Activated CD8-positive, alpha-beta memory T cell treated with anti-CD3 and anti-CD28 coated beads, Interleukin-2, amount 50 U/mL, for 24 hours (primary cell): Measurements from ENCODE around the gene BDH2.

Experiments used
- DNase-seq: peaks from one replicate; pipeline ENCODE4 v3.0.0-alpha.2; 2020; ENCODE audit errors: extremely low read depth

BDH2 gene

DNA sequence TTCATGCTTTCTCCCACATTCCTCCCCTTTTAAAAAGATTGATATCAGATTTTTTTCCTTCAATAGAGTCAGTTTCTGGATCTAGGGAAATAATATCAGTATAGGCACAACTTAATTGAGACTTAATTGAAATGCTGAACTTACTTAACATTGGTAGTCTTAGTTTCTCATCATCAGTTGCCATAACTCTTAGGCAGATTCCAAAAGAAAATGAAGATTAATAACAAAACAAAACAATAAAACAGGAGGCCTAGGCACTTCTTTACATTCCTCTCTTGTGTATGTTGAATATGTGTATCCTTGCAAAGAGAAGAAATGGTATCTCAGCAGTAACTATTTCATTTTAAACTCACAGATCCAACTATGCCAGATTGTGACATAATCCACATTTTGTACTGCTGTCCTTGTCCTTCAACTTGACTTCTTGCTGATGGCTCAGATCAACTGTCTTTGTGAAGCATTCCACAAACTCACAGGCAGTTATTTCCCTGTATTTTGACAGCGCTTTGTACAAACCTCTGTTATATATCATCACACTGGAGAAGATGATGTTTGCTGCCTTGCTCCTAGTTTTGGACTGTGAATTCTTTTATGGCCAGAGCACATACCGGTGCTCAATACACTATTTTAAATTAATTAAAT lies 14.0 kb downstream of the BDH2 start:
- DNase-seq = no peak

DNA sequence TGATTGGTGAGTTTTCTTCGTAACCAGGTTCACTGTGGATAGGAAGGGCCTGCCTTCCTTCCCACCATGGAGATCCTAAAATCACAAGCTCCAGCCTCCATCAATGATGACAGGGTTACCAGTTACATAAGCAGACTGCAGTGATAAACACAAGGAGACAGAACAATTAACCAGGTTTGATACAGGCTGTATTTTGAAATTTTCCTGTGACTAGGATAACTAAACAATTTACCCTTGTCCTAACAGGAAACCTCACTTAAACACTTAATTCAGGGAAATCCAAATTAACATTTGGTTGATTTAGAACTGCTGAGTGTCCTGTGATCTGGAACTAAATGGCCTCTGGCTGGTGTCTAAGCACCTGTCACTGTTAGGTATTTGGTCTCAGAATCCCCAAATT lies 20.0 kb downstream of the BDH2 start:
- no peak for DNase-seq

DNA sequence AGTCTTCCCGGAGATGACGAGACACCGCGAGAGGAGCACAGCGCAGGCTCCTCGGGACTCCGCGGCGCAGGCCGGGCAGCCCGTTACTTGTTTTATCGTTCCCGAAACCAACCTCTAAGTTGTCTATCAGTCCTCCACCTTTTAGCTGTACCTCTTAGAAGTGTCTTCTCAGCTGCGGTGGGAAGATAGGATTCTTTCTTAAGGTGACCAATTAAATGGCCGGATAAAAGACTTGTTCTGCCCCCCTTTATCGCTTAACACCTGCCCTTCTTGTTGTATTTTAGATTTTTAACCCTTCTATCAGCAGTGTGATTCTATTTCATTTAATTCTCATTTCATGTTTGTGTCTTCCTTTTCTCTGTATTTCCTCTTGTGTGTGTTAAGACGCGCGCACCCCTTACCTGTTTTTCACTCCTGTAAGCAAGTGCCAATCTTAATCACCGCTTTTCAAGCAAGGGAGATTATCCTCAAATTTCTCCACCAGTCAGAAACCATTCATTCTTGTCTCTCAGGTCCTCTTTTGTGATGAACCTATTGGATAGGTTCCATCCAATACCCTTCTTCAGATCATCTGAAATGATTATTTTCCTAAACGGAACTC lies 22.8 kb downstream of the BDH2 start, which contains the start of gene SLC9B2:
TSS of gene SLC9B2 (minus strand) at position 15 of the 601 bp plus-strand sequence. CDS start 9,211 bp downstream, outside the sequence.
- no peak for DNase-seq

DNA sequence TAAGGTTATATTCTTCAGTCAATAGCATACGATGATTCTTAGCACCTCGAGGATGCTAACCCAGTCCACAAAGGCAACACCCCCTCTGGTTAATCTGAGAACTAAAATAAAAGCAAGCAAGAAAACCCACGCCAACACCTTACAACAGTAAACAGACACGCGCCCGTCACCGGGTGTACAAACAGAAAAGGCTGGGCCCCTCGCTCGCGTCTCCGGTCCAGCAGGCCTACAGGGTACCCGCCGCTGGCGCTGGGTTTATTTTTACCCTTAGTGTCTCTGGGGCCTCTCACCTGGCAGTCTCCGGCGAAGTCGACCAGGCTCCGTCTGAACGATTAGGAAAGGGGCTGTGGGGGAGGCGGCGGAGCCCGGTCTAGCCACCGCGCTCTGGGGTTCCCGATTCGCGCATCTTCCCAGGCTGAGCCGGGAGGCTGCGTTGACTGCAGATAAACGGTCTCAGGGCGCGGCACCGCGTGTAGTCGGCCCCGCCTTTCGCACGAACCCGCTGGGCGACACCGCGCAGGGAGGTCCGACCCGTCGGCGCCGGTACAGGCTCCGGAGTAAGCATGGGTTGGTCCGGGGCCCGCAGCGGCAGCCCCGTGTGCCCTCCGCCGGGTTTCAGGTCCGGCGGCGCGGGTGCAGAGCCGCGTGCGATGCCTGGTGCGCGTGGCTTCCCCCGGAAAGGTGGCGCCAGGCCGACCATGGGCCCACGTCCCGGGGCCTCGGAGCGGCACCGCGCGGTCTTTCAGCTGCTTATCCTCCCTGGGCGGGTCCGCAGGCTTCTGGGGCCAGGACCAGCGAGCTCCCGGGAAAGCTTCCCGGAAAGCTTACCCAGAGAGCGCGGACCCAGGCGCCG lies 23.5 kb downstream of the BDH2 start:
- peak; percentile 20 for DNase-seq

DNA sequence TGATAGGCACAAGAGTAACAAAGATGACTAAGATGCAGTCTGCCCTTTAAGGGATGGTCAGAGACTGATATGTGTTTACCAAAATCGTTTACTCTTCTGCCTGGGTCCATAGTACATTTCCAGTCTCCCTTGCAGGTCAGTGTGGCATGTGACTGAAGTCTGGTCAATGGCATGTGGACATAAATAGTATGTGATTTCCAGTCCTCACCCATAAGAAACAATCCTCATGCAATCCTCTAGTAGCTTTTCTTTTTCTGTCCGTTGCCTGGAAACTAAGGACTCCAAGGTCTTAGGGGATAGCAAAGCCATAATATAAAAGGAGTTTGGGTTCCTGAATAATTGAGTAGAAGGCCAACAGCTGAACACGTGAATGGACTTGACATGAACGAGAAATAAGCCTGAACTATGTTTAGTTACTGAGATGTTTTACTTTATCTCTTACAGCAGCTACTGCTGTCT lies 24.2 kb downstream of the BDH2 start:
- DNase-seq = no peak

DNA sequence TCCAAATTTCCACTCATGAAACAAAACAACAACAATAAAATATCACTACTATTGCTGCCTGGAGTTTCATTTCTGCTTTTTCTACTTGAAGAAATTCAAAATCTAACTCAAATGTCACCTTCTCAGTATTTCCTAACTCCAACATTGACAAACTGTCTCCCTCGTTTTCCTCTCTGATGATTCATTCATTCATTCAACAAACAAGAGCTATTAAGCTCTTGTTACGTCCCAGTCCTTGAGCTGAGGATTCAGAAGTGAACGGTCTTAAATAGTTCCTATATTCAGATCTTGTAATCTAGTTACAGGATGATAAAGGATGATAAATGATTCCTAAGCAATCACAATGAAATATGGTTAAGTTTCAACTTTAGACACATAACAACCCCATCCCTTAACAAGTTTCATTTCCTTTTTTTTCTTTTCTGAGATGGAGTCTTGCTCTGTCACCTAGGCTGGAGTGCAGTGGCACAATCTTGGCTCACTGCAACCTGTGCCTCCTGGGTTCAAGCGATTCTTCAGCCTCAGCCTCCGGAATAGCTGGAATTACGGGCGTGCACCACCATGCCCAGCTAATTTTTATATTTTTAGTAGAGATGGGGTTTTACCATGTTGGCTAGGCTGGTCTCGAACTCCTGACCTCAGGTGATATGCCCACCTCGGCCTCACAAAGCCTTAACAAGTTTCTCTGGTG lies 24.7 kb downstream of the BDH2 start:
- no peak for DNase-seq

DNA sequence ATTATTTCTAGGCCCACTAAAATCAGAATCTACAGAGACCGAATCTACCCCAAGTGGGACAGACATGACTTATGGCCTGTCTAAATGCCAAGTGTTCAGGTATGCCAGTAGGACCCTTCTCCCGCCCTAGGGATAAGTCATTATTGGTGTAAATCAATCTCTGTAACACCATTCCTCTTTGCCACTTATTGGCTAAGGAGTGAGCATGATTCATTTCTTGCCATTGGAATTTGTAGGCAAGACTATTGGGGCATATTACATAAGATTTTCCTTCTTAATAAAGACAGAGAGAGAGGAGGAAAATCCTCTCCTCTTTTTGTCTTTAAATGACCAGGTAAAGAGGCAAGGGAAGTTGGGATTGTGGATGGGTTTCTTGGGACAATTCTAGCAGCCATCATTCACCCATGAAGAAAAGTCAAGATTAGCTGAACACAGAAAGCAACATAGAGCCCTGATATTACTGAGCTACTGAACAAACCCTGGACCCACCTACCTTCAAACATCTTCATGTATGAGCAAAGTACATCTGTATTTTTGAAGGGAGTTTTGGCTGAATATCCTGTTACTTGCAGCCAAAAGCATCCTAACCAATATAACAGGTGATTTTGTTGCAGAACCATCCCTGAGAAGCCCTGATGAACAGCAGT lies 25.7 kb downstream of the BDH2 start:
- DNase-seq = no peak

DNA sequence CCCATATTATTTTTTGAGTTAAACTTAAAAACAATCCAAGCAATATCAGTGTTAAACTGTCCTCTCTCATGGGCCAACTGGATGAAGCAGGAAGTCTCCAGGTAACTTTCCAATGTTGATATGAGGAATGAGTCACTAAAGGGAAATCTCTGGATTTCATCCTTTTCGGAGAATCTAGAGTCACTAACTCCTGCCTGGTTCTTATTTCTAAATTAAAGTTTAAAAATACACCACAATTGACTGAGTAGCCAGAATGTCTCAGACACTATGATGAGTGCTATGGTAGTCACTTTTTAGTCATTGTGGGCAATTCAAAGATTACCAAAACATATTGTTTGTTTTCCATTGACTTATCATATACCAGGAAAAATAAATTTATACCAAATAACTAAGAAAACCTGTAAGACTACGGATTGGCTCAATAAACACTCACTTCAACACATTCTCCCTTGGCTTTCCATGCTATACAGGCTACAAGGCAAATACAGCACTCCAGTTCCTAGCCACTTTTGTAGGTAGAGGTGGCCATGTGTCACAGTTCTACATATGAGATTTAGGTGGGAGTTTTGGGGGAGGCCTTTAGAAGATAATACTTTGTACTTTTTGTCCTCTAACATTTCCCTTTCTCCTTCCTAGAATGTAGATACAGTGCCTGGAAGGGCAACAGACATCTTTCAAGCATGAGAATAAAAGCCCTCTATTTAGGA lies 31.6 kb downstream of the BDH2 start:
- no peak for DNase-seq

DNA sequence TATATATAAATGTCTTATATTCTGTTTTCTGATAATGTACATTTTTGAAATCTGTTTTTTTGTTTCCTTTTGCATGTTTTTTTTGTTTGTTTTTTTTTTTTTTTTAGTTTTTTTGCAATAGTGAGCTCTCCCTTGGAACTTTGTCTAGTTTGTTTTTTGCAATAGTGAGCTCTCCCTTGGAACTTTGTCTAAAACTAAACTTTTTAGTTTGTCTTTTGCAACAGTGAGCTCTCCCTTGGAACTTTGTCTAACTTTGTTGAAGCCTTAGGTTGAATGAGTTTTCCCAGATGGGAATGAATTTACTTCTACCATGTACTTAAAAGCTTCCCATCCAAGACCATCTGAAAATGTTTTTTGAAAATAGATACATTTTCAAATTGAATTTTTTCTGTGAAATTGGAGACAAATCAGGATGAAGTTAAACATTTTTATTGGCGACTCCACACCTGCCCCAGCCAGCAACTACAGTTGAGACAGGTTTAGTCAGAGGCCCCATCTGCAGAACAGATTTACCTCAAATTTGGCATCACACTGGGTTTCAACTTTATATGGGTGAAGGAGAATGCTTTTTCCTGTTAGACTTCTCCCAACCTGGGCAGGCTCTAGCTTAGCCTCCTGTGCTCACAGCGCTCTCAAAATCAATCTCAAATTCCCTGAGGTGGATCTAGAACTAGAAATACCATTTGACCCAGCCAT lies 39.0 kb downstream of the BDH2 start:
- DNase-seq = no peak

DNA sequence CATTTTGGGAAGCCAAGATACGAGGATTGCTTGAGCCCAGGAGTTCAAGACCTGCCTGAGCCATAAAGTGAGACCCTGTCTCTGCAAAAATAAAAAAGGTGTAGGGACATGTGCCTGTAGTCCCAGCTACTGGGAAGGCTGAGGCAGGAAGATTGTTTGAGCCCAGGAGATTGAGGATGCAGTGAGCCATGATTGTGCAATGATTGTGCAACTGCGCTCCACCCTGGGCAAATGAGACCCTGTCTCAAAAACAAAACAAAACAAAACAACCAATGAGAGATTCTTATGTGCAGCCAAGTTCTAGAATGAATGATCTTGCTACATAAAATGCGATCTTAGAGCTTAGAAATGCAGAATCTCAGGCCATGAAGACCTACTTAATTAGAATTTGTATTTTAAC lies 45.6 kb downstream of the BDH2 start:
- no peak for DNase-seq

DNA sequence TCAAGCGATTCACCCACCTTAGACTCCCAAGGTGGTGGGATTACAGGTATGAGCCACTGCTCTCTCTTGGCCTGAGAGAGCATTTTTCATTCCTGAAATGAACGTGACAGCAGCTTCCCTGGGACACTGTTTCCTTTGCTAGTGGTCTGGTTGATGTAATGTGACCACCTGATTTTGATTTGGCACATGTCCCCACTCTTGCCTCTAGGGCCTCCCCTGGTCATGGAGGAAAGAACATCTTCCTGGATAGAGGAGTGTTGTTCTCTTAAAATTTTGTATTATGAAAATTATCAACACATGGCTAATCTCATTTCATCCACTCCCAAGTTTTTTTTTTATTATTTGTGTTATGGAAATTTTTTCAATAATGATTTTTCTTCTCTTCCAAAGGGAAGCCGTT lies 46.9 kb downstream of the BDH2 start:
- no peak for DNase-seq

DNA sequence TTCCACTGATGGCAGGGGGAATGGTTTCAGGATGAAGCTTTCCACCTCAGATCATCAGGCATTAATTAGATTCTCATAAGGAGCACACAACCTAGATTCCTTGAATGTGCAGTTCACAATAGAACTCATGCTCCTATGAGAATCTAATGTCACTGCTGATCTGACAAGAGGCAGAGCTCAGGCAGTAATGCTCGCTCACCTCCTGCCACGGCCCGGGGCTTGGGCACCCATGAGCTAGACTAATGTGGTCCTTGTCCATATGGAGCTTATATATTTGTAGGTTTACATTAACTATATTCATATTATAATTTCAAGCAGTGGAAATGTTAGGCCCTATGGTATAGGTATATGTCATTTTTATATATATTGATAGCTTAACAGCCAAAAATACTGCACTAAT lies 47.5 kb downstream of the BDH2 start:
- DNase-seq = no peak

DNA sequence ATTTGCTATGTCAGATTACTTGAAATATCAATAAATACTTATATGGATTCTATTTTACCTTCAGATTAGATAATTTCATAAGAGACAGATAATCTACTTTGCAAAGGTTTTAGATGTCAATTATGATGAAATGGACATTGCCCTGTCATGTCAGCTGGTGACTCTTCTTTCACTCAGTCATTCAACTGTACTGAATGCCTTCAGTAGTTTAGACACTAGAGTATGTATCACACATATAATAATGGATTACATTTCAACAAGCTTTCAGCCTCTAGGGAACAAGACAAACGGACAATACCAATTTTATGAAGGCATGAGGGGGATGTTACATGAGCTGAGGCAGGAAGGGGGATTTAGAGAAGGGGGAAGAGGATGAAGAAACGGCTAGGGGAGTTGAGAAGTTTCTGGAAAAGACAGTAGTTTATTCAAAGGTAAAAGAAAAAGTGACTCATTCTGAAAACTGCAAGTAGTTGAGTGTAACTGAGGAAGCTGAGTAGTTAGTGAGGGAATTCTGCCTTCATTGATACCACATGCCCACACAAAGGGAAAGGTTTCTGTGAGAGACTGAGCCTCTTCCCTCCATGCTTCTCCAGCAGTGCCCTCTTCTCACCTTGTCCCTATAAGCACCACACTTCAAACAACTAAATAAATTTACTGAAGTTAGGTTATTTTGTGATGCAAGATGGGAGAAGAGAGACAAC lies 48.7 kb downstream of the BDH2 start:
- DNase-seq = no peak

DNA sequence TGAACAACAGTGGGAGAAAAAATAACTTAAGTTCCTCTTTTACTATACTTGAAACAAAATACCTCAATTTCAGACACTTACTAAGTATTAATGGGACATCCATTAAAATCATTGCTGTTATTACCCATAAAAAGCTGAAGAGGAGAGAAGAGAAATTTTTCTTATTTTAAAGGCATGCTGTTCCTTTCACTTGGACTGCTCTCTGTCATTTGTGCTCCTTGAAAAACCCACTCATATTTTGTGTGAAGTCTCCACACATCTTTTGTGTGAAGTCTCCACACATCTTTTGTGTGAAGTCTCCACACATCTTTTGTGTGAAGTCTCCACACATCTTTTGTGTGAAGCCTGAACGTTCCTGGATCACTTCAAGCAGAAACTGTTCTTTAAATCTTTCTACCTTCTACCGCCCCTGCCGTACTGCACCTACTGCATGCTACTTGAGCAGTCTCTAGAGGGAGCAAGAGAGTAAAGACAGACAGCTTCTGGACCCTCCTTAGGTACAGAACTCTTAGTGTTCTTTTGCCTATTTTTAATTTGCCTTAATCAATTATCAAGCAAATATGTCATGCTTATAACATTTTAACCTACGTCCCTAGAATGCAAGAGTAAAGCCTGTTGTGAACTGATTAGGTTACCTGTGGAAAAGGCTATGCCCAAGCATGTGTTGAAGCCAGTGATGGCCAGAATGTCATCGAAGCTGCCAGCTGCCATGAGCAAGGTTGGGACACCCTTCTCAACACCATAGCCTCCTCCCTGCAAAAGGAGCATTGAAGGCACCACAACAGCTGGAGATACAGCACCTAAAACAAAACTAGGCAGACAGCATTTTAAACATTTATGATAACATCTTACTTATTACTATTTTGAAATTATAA lies 53.0 kb downstream of the BDH2 start:
- no peak for DNase-seq

DNA sequence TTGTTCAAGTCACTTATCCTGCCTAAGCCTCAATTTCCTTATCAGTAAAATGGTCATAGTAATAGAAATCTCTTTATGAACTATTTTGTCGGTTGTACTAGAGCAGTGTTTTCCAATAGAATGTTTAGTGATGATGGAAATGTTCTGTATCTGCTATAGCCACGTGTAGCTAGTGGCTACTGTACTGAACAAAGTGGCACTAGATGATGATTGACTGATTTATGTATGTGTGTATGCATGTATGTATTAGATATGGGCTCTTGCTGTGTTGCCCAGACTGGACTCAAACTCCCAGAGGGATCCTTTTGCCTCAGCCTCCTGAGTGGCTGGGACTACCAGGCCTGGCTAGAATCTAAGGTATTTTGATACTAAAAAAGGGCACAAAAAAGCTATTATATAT lies 55.5 kb downstream of the BDH2 start:
- no peak for DNase-seq

DNA sequence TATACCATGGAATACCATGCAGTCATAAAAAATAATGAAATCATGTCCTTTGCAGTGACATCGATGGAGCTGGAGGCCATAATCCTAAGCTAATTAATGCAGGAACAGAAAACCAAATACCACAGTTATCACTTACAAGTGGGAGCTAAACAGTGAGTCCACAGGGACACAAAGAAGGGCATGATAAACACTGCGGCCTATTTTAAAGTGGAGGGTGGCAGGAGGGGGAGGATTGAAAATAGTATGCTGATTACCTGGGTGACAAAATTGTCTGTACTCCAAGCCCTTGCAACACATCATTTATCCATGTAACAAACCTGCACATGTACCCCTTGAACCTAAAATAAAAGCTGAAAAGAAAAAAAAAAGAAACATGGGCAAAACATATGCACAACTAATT lies 63.5 kb downstream of the BDH2 start:
- DNase-seq = no peak

DNA sequence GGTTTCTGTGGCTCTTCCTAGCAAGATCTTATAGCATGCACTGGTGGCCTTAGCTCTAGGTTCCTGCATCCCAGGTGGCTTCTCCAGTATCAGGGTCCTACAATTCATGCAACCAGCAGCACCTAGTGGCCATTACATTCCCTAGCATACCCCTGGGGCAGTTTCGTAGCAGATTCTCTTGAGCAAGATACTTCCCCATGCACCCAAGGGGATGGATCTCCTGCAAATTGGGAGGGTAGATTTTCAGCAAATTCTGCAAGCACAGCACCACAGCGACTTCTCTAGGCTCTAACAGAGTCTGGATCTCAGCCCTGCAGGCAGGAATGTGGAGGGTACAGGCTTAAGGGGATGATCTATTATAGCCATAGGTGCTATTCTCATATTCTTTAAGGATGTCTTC lies 67.1 kb downstream of the BDH2 start:
- DNase-seq = no peak

DNA sequence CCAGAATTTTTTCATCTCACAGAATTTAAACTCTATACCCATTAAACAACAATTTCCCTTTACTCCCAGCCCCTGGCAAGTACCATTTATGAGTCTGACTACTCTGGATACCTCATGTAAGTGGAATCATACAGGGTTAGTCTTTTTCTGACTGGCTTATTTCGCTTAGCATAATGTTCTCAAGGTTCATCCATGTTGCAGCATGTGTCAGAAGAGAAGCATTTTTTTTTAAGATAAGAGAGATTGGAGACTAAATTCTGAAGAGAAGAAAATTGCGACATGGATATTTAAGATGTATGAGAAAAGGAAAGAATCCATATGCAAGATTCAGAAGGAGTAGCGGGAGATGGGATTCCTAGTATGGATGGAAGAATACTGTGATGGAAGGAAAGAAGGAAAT lies 68.8 kb downstream of the BDH2 start:
- no peak for DNase-seq

DNA sequence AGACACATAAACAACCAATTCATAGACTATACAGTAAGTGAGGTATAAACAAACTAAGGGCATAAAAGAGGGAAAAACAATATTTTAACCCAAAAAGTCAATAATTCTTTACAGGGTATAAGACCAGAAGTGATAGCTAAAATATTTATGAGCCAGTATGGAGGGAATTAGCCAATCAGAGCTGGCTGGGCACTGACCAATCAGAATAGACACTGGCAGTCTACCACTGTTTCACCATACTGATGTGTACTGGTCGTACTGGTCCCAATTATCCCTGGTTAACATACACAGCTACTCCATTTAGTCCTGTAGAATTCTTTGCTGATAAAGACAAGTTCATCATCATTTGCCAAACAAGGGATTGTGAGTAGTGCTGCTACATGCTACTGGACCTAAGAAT lies 70.3 kb downstream of the BDH2 start:
- DNase-seq = no peak
